ENCODE data around the gene ASAP2.

The ASAP2 gene

GRCh38 chr2:9355716-9356115 lies 149.1 kb downstream of the ASAP2 start:
- DNase-seq (ENCODE audit: low spot score) = no peak
- in situ Hi-C loops (cut with MboI; ENCODE audit: low pct_unique_long_range_greater_than_20kb, low sequenced_read_pairs, unreplicated experiment) = no loop called here
- TF ChIP-seq CTCF (IDR thresholded peaks at IDR 0.05; ENCODE audit: extremely low read depth, insufficient read depth, missing control alignments) = no peak

- in situ Hi-C loops (cut with MboI; ENCODE audit: low pct_unique_long_range_greater_than_20kb, low sequenced_read_pairs, unreplicated experiment) = no loop called here
- no peak for TF ChIP-seq CTCF (IDR thresholded peaks at IDR 0.05; ENCODE audit: extremely low read depth, insufficient read depth, missing control alignments)
- no peak for DNase-seq (ENCODE audit: low spot score)
These were observed 149.6 kb downstream of the ASAP2 start for GRCh38 chr2:9356261-9356660.

GRCh38 chr2:9358846-9359245 lies 152.2 kb downstream of the ASAP2 start:
- no peak for TF ChIP-seq CTCF (IDR thresholded peaks at IDR 0.05; ENCODE audit: extremely low read depth, insufficient read depth, missing control alignments)
- in situ Hi-C loops (cut with MboI; ENCODE audit: low pct_unique_long_range_greater_than_20kb, low sequenced_read_pairs, unreplicated experiment) = no loop called here
- DNase-seq (ENCODE audit: low spot score) = no peak

- DNase-seq (ENCODE audit: low spot score) = no peak
- in situ Hi-C loops (cut with MboI; ENCODE audit: low pct_unique_long_range_greater_than_20kb, low sequenced_read_pairs, unreplicated experiment) = no loop called here
- TF ChIP-seq CTCF (IDR thresholded peaks at IDR 0.05; ENCODE audit: extremely low read depth, insufficient read depth, missing control alignments) = no peak
These were observed 152.9 kb downstream of the ASAP2 start for GRCh38 chr2:9359463-9359862.

- no peak for DNase-seq (ENCODE audit: low spot score)
- in situ Hi-C loops (cut with MboI; ENCODE audit: low pct_unique_long_range_greater_than_20kb, low sequenced_read_pairs, unreplicated experiment) = no loop called here
- no peak for TF ChIP-seq CTCF (IDR thresholded peaks at IDR 0.05; ENCODE audit: extremely low read depth, insufficient read depth, missing control alignments)
These were observed 153.5 kb downstream of the ASAP2 start for GRCh38 chr2:9360110-9360509.

- TF ChIP-seq CTCF (IDR thresholded peaks at IDR 0.05; ENCODE audit: extremely low read depth, insufficient read depth, missing control alignments) = no peak
- in situ Hi-C loops (cut with MboI; ENCODE audit: low pct_unique_long_range_greater_than_20kb, low sequenced_read_pairs, unreplicated experiment) = no loop called here
- DNase-seq (ENCODE audit: low spot score) = no peak
These were observed 154.1 kb downstream of the ASAP2 start for GRCh38 chr2:9360701-9361100.

GRCh38 chr2:9364373-9364772 lies 157.8 kb downstream of the ASAP2 start:
- in situ Hi-C loops (cut with MboI; ENCODE audit: low pct_unique_long_range_greater_than_20kb, low sequenced_read_pairs, unreplicated experiment) = no loop called here
- no peak for TF ChIP-seq CTCF (IDR thresholded peaks at IDR 0.05; ENCODE audit: extremely low read depth, insufficient read depth, missing control alignments)
- DNase-seq (ENCODE audit: low spot score) = no peak

Data from GM13977 (cell line).